ENCODE data around the gene UBE2G1. TPM values are rescaled to one million over a fixed set of nuclear protein-coding genes. Genes with fewer than 3 reads are reported as not detected.

The UBE2G1 gene
- total RNA-seq, 1 donor from 2014 or later: 120 TPM

DNA sequence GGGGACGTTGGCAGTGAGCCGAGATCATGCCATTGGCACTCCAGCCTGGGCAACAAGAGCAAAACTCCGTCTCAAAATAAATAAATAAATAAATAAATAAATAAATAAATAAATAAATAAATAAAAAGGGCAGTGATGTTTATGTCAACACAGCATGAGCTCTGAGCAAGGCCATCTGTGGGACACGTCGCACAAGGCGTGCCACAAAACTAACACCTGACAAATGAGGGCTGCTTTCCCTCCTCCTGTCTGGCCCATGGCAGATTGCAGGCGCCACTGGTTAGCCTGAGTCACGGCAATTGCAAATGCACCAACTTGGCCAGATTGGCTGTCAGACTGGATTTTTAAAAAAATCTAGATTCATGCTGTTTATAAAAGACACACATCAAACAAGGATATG lies 41.4 kb upstream of the UBE2G1 start:
- no peaks in the 10 kb centered on the region for H3K36me3 Mint-ChIP-seq (ENCODE audit: unreplicated experiment)
- H3K4me3 Mint-ChIP-seq (ENCODE audit: unreplicated experiment): no peak overlapping the region
- H3K27ac Mint-ChIP-seq (ENCODE audit: unreplicated experiment): no peak overlapping the region
- no peak for DNase-seq
- TF ChIP-seq CTCF (IDR thresholded peaks at IDR 0.05; ENCODE audit: partially characterized antibody, unreplicated experiment): no peak
- H3K9me3 Mint-ChIP-seq (ENCODE audit: unreplicated experiment): no peaks in the 10 kb centered on the region
- H3K27me3 Mint-ChIP-seq (ENCODE audit: unreplicated experiment): no peaks in the 10 kb centered on the region
- H3K4me1 Mint-ChIP-seq (ENCODE audit: low read depth, unreplicated experiment): no peaks in the 10 kb centered on the region

DNA sequence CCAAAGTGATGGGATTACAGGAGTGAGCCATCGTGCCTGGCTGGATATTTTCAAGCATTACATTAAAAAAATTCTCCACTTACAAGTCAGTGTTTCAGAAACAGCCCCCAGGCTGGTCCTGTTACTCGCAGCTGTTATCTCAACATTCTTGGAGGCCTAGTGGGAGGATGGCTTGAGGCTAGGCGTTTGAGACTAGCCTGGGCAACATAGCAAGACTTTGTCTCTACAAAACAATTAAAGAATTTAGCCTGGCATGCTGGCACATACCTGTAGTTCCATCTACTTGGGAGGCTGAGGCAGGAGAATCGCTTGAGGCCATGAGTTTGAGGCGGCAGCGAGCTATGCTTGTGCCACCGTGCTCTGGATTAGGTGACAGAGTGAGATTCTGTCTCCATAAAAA lies 40.7 kb upstream of the UBE2G1 start:
- H3K36me3 Mint-ChIP-seq (ENCODE audit: unreplicated experiment): no peaks in the 10 kb centered on the region
- no peak for DNase-seq
- H3K27ac Mint-ChIP-seq (ENCODE audit: unreplicated experiment): no peak overlapping the region
- no peaks in the 10 kb centered on the region for H3K27me3 Mint-ChIP-seq (ENCODE audit: unreplicated experiment)
- no peak for TF ChIP-seq CTCF (IDR thresholded peaks at IDR 0.05; ENCODE audit: partially characterized antibody, unreplicated experiment)
- no peak overlapping the region for H3K4me3 Mint-ChIP-seq (ENCODE audit: unreplicated experiment)
- no peaks in the 10 kb centered on the region for H3K4me1 Mint-ChIP-seq (ENCODE audit: low read depth, unreplicated experiment)
- H3K9me3 Mint-ChIP-seq (ENCODE audit: unreplicated experiment): no peaks in the 10 kb centered on the region

- no peak for DNase-seq
- H3K4me3 Mint-ChIP-seq (ENCODE audit: unreplicated experiment): no peak overlapping the region
- no peaks in the 10 kb centered on the region for H3K4me1 Mint-ChIP-seq (ENCODE audit: low read depth, unreplicated experiment)
Measured at GRCh38 chr17:4406386-4406785, 39.9 kb upstream of the UBE2G1 start.

DNA sequence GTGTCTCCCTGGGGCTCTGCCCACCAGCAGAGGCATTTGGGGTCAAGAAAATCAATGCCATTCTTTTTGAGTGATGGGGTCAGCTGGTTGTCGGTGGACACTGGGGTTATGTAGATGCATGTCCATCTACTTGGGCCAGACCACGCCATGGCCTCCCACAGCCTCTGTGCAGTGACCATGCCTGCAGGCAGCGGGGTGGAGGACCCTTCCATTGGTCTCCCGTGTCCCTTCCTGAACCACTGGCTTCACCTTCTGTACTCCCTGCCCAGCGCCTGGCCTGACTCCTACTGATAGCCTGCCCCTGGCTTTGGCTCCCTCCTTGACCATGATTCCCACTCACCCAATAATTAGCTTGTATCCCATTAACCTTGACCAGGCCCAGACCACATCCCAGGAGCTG lies 39.2 kb upstream of the UBE2G1 start:
- no peak overlapping the region for H3K27ac Mint-ChIP-seq (ENCODE audit: unreplicated experiment)
- no peaks in the 10 kb centered on the region for H3K36me3 Mint-ChIP-seq (ENCODE audit: unreplicated experiment)
- H3K27me3 Mint-ChIP-seq (ENCODE audit: unreplicated experiment): no peaks in the 10 kb centered on the region
- no peak for DNase-seq
- H3K4me3 Mint-ChIP-seq (ENCODE audit: unreplicated experiment): no peak overlapping the region
- H3K4me1 Mint-ChIP-seq (ENCODE audit: low read depth, unreplicated experiment): no peaks in the 10 kb centered on the region
- H3K9me3 Mint-ChIP-seq (ENCODE audit: unreplicated experiment): no peaks in the 10 kb centered on the region
- no peak for TF ChIP-seq CTCF (IDR thresholded peaks at IDR 0.05; ENCODE audit: partially characterized antibody, unreplicated experiment)

More at GRCh38 chr17:4406386-4406785, 39.9 kb upstream of the UBE2G1 start:
- no peak for TF ChIP-seq CTCF (IDR thresholded peaks at IDR 0.05; ENCODE audit: partially characterized antibody, unreplicated experiment)
- Mint-ChIP-seq H3K27ac (ENCODE audit: unreplicated experiment) (no peak overlapping the region), H3K36me3 (ENCODE audit: unreplicated experiment) (no peaks in the 10 kb centered on the region), H3K9me3 (ENCODE audit: unreplicated experiment) (no peaks in the 10 kb centered on the region), H3K27me3 (ENCODE audit: unreplicated experiment) (no peaks in the 10 kb centered on the region)

DNA sequence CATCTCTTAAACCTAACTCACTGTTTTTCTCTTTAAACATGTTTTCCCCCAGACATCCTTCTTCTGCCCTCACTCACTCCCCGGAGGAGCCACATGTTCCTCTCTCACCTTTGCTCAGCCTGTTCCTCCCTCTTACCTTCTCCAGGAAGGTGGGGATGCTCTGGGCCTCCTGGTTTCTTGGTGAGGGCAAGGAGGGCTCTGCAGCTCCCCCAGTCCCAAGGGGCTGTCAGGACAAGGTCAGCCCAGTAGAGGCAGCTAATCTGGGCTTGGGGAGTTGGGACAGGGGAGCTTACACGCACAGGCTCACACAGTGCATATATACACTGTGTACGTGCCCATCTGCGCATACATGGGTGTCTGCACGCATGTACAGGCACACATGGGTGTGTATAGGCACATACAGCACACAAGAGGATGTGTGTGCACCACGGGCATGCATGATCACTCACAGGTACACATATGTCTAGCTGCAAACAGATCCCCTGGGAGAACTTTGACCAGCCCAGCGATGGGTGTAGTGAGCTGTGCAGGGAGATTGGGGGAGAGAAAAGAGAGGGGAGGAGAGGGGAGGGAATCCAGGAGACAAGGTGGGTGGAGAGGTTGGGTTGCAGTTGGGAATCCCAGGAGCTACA lies 38.7 kb upstream of the UBE2G1 start:
- Mint-ChIP-seq H3K9me3 (ENCODE audit: unreplicated experiment) (no peaks in the 10 kb centered on the region), H3K36me3 (ENCODE audit: unreplicated experiment) (no peaks in the 10 kb centered on the region), H3K27me3 (ENCODE audit: unreplicated experiment) (no peaks in the 10 kb centered on the region), H3K4me3 (ENCODE audit: unreplicated experiment) (no peak overlapping the region), H3K4me1 (ENCODE audit: low read depth, unreplicated experiment) (no peaks in the 10 kb centered on the region), H3K27ac (ENCODE audit: unreplicated experiment) (no peak overlapping the region)
- no peak for DNase-seq
- no peak for TF ChIP-seq CTCF (IDR thresholded peaks at IDR 0.05; ENCODE audit: partially characterized antibody, unreplicated experiment)
